ENCODE measurements around the gene C1orf105. TPM values are rescaled to one million over a fixed set of nuclear protein-coding genes. Genes with fewer than 3 reads are reported as not detected.

C1orf105 gene
- polyA plus RNA-seq, 1 of the 3 experiments (the other 2 are of a cell fraction) = not detected

- ChIA-PET POLR2A (no interaction called here), CTCF (interaction anchor here (1.6 kb wide), 1 partner anchor 23 kb away, joined by 3 read pairs; no protein-coding TSS in a partner anchor)
Measured at GRCh38 chr1:172467446-172467845, 47.0 kb downstream of the C1orf105 start.

More at GRCh38 chr1:172467446-172467845, 47.0 kb downstream of the C1orf105 start:
- H3K9me2 ChIP-seq = no peaks in the 10 kb centered on the region
- H4K20me1 ChIP-seq (ENCODE audit: insufficient read depth) = no peaks in the 10 kb centered on the region
- no peaks in the 10 kb centered on the region for H3K27me3 ChIP-seq (ENCODE audit: insufficient read depth)
- no peaks in the 10 kb centered on the region; a peak in 1 of 4 replicates for H3K4me1 ChIP-seq (ENCODE audit: control insufficient read depth in 1 of 2, insufficient read depth in 2 of 2, low read depth in 1 of 2, low read length in 1 of 2)
- H3K4me3 ChIP-seq (ENCODE audit: low read depth in 2 of 2, low read length in 1 of 2) = no peak overlapping the region
- no peak for DNase-seq
- H3F3A ChIP-seq (replicated peaks; ENCODE audit: insufficient read depth) = no peaks in the 10 kb centered on the region
- H3K27ac ChIP-seq (ENCODE audit: low read depth in 2 of 2, low read length in 1 of 2) = no peak overlapping the region
- H3K79me2 ChIP-seq (ENCODE audit: insufficient read depth) = no peaks in the 10 kb centered on the region
- H3K9ac ChIP-seq = no peak overlapping the region
- H2AFZ ChIP-seq (ENCODE audit: low read depth) = no peak overlapping the region
- 20% methylated on average over 3 of the region's 3 CpGs for WGBS (ENCODE audit: low lambda C conversion rate)
- H3K4me2 ChIP-seq = no peak overlapping the region
- TF ChIP-seq EP300 (IDR thresholded peaks at IDR 0.05; ENCODE audit: borderline replicate concordance in 1 of 2, low read depth in 1 of 2, low read length in 1 of 2) = no peak
- no peak for TF ChIP-seq YY1 (IDR thresholded peaks at IDR 0.05; ENCODE audit: low read depth)
- no peak for TF ChIP-seq JUND (IDR thresholded peaks at IDR 0.05)
- no peak for TF ChIP-seq MXI1 (IDR thresholded peaks at IDR 0.05; ENCODE audit: low read depth, low read length)
- TF ChIP-seq GATA2 (CRISPR knock-in tag; IDR thresholded peaks at IDR 0.05) = no peak
- TF ChIP-seq RAD21 (IDR thresholded peaks at IDR 0.05; ENCODE audit: low read length) = no peak
- no peak for TF ChIP-seq NRF1 (IDR thresholded peaks at IDR 0.05; ENCODE audit: low read depth, low read length)
- TF ChIP-seq MEF2A (IDR thresholded peaks at IDR 0.05; ENCODE audit: borderline replicate concordance, low read depth) = no peak
- TF ChIP-seq CTCF (IDR thresholded peaks at IDR 0.05) = no peak
- TF ChIP-seq TAF1 (IDR thresholded peaks at IDR 0.05; ENCODE audit: borderline replicate concordance, low read depth, low read length) = no peak
- TF ChIP-seq, protein P1, sequence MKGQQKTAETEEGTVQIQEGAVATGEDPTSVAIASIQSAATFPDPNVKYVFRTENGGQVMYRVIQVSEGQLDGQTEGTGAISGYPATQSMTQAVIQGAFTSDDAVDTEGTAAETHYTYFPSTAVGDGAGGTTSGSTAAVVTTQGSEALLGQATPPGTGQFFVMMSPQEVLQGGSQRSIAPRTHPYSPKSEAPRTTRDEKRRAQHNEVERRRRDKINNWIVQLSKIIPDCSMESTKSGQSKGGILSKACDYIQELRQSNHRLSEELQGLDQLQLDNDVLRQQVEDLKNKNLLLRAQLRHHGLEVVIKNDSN (IDR thresholded peaks at IDR 0.05; ENCODE audit: borderline replicate concordance, low read depth) = no peak
- TF ChIP-seq TCF12 (IDR thresholded peaks at IDR 0.05) = no peak
- no peak for TF ChIP-seq SMC3 (IDR thresholded peaks at IDR 0.05; ENCODE audit: low read depth, low read length)
- no peak for TF ChIP-seq IRF3 (IDR thresholded peaks at IDR 0.05; ENCODE audit: low read depth, low read length)
- TF ChIP-seq RCOR1 (IDR thresholded peaks at IDR 0.05; ENCODE audit: low read length) = no peak
- TF ChIP-seq GABPA (IDR thresholded peaks at IDR 0.05; ENCODE audit: low read depth) = no peak
- no peaks in the 10 kb centered on the region for H3K9me3 ChIP-seq
- no peaks in the 10 kb centered on the region for H3K36me3 ChIP-seq (replicated peaks in 1 of 2; ENCODE audit: control insufficient read depth in 1 of 2, insufficient read depth in 2 of 2, low read length in 1 of 2)

Measured in SK-N-SH (cell line).